GM12874 (cell line): ENCODE data around the gene PTPN23.

Source experiments
- TF ChIP-seq, protein P1 (sequence below): IDR thresholded peaks from 2 replicates; pipeline ENCODE4 v1.5.1; 2011; ENCODE audit warnings: low read depth, mild to moderate bottlenecking, control low read depth, low read length, moderate library complexity; ENCODE audit not compliant: insufficient read depth

The PTPN23 gene, protein sequence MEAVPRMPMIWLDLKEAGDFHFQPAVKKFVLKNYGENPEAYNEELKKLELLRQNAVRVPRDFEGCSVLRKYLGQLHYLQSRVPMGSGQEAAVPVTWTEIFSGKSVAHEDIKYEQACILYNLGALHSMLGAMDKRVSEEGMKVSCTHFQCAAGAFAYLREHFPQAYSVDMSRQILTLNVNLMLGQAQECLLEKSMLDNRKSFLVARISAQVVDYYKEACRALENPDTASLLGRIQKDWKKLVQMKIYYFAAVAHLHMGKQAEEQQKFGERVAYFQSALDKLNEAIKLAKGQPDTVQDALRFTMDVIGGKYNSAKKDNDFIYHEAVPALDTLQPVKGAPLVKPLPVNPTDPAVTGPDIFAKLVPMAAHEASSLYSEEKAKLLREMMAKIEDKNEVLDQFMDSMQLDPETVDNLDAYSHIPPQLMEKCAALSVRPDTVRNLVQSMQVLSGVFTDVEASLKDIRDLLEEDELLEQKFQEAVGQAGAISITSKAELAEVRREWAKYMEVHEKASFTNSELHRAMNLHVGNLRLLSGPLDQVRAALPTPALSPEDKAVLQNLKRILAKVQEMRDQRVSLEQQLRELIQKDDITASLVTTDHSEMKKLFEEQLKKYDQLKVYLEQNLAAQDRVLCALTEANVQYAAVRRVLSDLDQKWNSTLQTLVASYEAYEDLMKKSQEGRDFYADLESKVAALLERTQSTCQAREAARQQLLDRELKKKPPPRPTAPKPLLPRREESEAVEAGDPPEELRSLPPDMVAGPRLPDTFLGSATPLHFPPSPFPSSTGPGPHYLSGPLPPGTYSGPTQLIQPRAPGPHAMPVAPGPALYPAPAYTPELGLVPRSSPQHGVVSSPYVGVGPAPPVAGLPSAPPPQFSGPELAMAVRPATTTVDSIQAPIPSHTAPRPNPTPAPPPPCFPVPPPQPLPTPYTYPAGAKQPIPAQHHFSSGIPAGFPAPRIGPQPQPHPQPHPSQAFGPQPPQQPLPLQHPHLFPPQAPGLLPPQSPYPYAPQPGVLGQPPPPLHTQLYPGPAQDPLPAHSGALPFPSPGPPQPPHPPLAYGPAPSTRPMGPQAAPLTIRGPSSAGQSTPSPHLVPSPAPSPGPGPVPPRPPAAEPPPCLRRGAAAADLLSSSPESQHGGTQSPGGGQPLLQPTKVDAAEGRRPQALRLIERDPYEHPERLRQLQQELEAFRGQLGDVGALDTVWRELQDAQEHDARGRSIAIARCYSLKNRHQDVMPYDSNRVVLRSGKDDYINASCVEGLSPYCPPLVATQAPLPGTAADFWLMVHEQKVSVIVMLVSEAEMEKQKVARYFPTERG (N-terminal part only)

DNA sequence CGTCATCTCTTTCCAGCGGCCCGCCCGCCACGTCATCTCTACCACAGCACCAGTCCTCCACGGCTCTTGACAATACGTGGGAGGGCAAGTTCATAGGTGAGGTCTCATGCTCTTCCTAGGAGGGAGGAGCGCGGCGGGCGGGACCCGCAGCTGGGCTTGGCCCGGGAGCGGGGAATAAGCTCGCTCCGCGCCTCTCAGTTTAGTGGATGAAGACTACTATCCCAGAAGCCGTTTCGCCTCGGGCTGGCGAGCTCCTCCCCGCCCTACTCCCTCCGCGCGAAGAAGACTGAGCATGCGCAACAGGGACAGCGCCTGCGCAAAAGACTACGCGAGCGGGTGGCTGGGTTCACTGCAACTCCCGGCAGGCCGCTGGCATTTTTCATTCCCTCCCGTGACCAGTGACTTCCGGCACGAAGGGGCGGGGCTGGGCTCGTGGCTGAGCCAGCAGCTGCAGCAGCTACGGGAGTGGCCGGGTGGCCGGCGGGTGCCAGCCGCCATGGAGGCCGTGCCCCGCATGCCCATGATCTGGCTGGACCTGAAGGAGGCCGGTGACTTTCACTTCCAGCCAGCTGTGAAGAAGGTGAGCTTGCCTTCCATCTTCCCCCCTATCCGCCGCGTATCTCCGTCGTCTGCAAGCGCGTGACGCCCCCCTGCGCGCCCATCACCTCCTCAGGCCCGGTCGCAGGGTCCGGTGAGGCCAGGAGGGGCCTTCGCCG, at the start of gene PTPN23:
PTPN23 (plus strand) TSS at position 421 of the 716 bp plus-strand sequence; CDS start at position 497, 76 bp downstream.
- TF ChIP-seq, protein P1, sequence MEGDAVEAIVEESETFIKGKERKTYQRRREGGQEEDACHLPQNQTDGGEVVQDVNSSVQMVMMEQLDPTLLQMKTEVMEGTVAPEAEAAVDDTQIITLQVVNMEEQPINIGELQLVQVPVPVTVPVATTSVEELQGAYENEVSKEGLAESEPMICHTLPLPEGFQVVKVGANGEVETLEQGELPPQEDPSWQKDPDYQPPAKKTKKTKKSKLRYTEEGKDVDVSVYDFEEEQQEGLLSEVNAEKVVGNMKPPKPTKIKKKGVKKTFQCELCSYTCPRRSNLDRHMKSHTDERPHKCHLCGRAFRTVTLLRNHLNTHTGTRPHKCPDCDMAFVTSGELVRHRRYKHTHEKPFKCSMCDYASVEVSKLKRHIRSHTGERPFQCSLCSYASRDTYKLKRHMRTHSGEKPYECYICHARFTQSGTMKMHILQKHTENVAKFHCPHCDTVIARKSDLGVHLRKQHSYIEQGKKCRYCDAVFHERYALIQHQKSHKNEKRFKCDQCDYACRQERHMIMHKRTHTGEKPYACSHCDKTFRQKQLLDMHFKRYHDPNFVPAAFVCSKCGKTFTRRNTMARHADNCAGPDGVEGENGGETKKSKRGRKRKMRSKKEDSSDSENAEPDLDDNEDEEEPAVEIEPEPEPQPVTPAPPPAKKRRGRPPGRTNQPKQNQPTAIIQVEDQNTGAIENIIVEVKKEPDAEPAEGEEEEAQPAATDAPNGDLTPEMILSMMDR, result no peak

DNA sequence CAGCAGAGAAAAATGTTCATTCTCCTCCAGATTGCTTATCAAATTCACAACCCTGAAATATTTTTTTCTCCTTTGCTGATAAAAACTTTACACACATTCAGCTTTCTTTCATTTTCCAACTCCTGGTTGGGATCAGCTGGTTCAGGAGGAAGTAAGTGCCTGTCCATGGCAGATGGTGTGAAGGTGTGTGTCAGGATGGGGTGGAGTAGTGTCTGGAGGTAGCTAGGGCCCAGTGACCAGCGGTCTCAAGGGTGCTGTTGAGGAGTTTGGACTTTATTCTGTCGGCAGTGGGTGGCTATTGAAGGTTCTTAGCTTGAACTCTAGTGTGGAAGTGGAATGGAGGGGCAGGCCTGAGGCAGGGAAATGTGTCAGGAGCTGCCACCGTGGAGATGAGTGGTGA, 46.9 kb upstream of the PTPN23 start:
- TF ChIP-seq, protein P1, result no peak

DNA sequence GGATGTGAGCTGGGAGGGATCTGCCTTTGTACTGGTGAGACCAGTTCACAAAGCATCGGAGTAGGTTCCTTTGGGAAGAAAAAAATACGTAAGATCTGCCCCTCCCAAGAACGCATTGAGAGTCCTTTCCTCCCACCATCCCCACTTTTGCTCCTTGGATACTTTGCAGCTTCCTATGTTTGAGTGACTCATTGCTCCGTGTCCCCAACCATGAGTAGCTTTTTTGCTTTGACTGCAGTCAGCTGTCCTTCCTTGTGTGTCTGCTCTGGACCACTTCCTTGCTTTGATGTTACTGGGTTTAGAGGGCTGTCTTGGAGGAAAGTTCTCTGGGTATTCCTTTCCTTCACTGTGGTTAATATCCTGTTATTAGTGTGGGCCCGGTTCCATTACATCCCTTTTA, 43.2 kb upstream of the PTPN23 start:
- TF ChIP-seq, protein P1, result no peak

DNA sequence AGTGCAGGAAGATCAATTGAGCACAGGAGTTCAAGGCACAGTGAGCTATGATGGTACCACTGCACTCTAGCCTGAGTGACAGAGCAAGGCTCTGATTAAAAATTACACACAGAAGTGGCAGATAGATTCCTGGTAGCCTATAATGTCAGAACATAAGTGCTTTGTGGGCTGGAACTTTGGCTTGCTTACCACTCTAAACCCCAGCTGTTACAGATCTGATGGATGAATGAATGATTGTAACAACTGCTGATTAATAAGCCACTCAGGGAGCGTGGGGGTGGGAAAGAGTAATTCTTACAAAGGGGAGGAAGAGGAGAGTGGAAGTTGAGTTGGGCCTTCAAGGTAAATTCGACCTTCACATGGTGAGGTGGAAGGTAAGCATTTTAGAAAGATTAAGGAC, 40.9 kb upstream of the PTPN23 start:
- TF ChIP-seq, protein P1, result no peak

DNA sequence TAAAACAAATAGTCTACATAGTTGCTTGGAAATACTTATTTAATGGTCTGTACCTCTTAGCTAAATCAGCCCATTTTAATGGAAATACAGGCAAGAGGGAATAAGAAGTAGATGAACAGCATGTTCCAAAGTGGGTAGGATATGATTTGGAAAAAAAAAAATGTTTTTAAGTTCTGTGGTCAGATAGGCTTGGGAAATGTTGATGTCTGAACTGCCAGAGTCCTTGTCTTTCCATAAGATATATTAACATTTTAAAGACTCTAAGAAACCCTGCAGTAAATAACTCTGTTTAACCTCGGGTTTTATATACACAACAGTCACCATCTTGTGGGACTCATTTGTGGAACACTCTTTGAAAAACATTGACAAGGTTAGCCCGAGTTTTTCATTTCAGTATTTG, 40.0 kb upstream of the PTPN23 start:
- TF ChIP-seq, protein P1, result no peak

DNA sequence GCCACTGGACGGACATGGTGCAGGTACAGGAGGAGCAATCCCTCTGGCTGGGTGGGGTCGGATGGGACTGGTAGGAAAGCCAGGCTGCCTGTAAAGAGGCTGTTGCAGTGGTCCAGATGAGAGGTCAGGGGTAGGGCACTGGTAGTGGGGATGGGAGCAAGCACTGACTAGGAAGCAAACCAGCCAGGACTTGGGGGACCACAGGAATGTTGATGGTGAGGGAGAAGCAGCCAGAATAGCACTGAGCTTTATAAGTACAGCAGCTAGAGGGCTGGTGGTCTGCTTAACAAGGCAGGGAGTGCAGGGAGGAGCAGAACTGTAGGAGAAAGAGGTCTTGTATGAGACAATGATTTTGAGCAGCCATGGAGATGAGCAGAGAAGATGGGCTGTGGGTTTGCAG, 38.7 kb upstream of the PTPN23 start:
- TF ChIP-seq, protein P1, result no peak
